Thymus (tissue), 11 donors: ENCODE measurements around the gene P2RY6. TPM values are rescaled to one million over a fixed set of nuclear protein-coding genes. Genes with fewer than 3 reads are reported as not detected.

ENCODE experiments used
- DNase-seq, 9 donors: peaks; one replicate each; pipeline ENCODE4 v3.0.0-alpha.2; 2013; ENCODE audit warnings: low spot score in 9 of 9, low read depth in 6 of 9, missing footprints in 1 of 9
- H3K27ac ChIP-seq, 2 donors: one replicate each; pipeline ENCODE4 v1.5.1; 2013; ENCODE audit warnings: control low read depth in 1 of 2, low read depth in 1 of 2, low read length in 1 of 2, mild to moderate bottlenecking in 1 of 2, moderate library complexity in 1 of 2
- H3K27me3 ChIP-seq, 2 donors: one replicate each; pipeline ENCODE4 v1.5.1; 2013; ENCODE audit warnings: low read length in 1 of 2; ENCODE audit not compliant: control insufficient read depth in 2 of 2, insufficient read depth in 1 of 2
- H3K36me3 ChIP-seq, 2 donors: one replicate each; pipeline ENCODE4 v1.5.1; 2013; ENCODE audit warnings: low read length in 1 of 2, mild to moderate bottlenecking in 1 of 2, moderate library complexity in 1 of 2; ENCODE audit not compliant: control insufficient read depth in 2 of 2, insufficient read depth in 2 of 2
- H3K4me1 ChIP-seq, 2 donors: one replicate each; pipeline ENCODE4 v1.5.1; 2013; ENCODE audit warnings: low read length in 2 of 2; ENCODE audit not compliant: control insufficient read depth in 2 of 2, insufficient read depth in 2 of 2
- H3K4me3 ChIP-seq, 2 donors: one replicate each; pipeline ENCODE4 v1.5.1; 2013; ENCODE audit warnings: low read length in 2 of 2, control low read depth in 1 of 2, mild to moderate bottlenecking in 1 of 2
- H3K9me3 ChIP-seq, 2 donors: one replicate each; pipeline ENCODE4 v1.5.1; 2013; ENCODE audit warnings: low read length in 1 of 2, mild to moderate bottlenecking in 1 of 2; ENCODE audit not compliant: control insufficient read depth in 2 of 2, insufficient read depth in 1 of 2
- WGBS: extraction: QIAGEN DNeasy Blood & Tissue Kit; methylation state at CpG from one replicate; pipeline ENCODE4 v1.1.7; 2013; 5-methylcytosine and 5-hydroxymethylcytosine counted together
- polyA plus RNA-seq: library from polyadenylated mRNA; stranded (reverse); fragments of 200-250 nt; gene quantifications from one replicate; pipeline ENCODE4 v1.2.3, GENCODE V29; 2013
- total RNA-seq: library from RNA; stranded (reverse); fragments of 120-200 nt; gene quantifications from one replicate; pipeline ENCODE4 v1.2.4, GENCODE V29; 2013
- donor health status: healthy.

P2RY6 gene
- total and polyA plus RNA-seq, 2 donors = 1.3 to 2.9 TPM

GRCh38 chr11:73333640-73334383, 61.7 kb downstream of the P2RY6 start:
- WGBS = 96% methylated on average over 4 of the region's 4 CpGs
- Histone ChIP-seq H3K4me1 (peaks cover 0 to 10% of the 10 kb centered on the region in 2 donors), H3K36me3 (no peaks in the 10 kb centered on the region)

GRCh38 chr11:73334384-73335203, 62.5 kb downstream of the P2RY6 start:
- Histone ChIP-seq H3K27me3 (peaks cover 0 to 6% of the 10 kb centered on the region in 2 donors), H3K27ac (peak overlapping the region in 1 of 2 donors; percentile 2), H3K9me3 (no peaks in the 10 kb centered on the region), H3K4me1 (peaks cover 0 to 10% of the 10 kb centered on the region in 2 donors), H3K4me3 (no peak overlapping the region), H3K36me3 (no peaks in the 10 kb centered on the region)
- DNase-seq = no peak
- 75% methylated on average over 6 of the region's 6 CpGs for WGBS

More at GRCh38 chr11:73333640-73334383, 61.7 kb downstream of the P2RY6 start:
- no peaks in the 10 kb centered on the region for H3K9me3 ChIP-seq
- H3K27ac ChIP-seq = peak overlapping the region in 1 of 2 donors; percentile 2
- DNase-seq = no peak
- no peak overlapping the region for H3K4me3 ChIP-seq
- peaks cover 0 to 6% of the 10 kb centered on the region in 2 donors for H3K27me3 ChIP-seq

GRCh38 chr11:73335204-73335923, 63.2 kb downstream of the P2RY6 start:
- WGBS = 18% methylated on average over 4 of the region's 4 CpGs
- H3K36me3 ChIP-seq = no peaks in the 10 kb centered on the region
- H3K27me3 ChIP-seq = peaks cover 0 to 6% of the 10 kb centered on the region in 2 donors
- no peaks in the 10 kb centered on the region for H3K9me3 ChIP-seq
- H3K27ac ChIP-seq = no peak overlapping the region
- DNase-seq = peak; percentile 34 to 75 (median 52)
- peaks cover 0 to 10% of the 10 kb centered on the region in 2 donors for H3K4me1 ChIP-seq
- no peak overlapping the region for H3K4me3 ChIP-seq

- Histone ChIP-seq H3K27ac (no peak overlapping the region), H3K36me3 (no peaks in the 10 kb centered on the region), H3K4me1 (peaks cover 0 to 8% of the 10 kb centered on the region in 2 donors), H3K4me3 (no peak overlapping the region), H3K27me3 (peaks cover 0 to 22% of the 10 kb centered on the region in 2 donors), H3K9me3 (peaks cover 0 to 3% of the 10 kb centered on the region in 2 donors)
- 98% methylated on average over 2 of the region's 2 CpGs for WGBS
- DNase-seq = no peak
Measured at GRCh38 chr11:73337846-73338245, 65.7 kb downstream of the P2RY6 start.

- Histone ChIP-seq H3K36me3 (no peaks in the 10 kb centered on the region), H3K4me3 (no peak overlapping the region), H3K4me1 (peaks cover 0 to 8% of the 10 kb centered on the region in 2 donors), H3K27ac (no peak overlapping the region), H3K9me3 (peaks cover 0 to 5% of the 10 kb centered on the region in 2 donors), H3K27me3 (peaks cover 0 to 26% of the 10 kb centered on the region in 2 donors)
- DNase-seq = no peak
- 93% methylated on average over 4 of the region's 4 CpGs for WGBS
Measured at GRCh38 chr11:73338279-73338678, 66.1 kb downstream of the P2RY6 start.

- H3K9me3 ChIP-seq = peaks cover 0 to 9% of the 10 kb centered on the region in 2 donors
- 96% methylated on average over 3 of the region's 3 CpGs for WGBS
- peaks cover 0 to 36% of the 10 kb centered on the region in 2 donors for H3K27me3 ChIP-seq
- H3K4me3 ChIP-seq = no peak overlapping the region
- no peak overlapping the region for H3K27ac ChIP-seq
- H3K4me1 ChIP-seq = peaks cover 0 to 4% of the 10 kb centered on the region in 2 donors
- no peak for DNase-seq
- H3K36me3 ChIP-seq = no peaks in the 10 kb centered on the region
Measured at GRCh38 chr11:73340164-73340563, 68.0 kb downstream of the P2RY6 start.

- WGBS = 94% methylated on average over 54 of the region's 54 CpGs
- DNase-seq = no peak
- no peaks in the 10 kb centered on the region for H3K36me3 ChIP-seq
- H3K9me3 ChIP-seq = peaks cover 0 to 12% of the 10 kb centered on the region in 2 donors
- peaks cover 0 to 35% of the 10 kb centered on the region in 2 donors for H3K27me3 ChIP-seq
- no peak overlapping the region for H3K27ac ChIP-seq
- H3K4me1 ChIP-seq = peaks cover 0 to 2% of the 10 kb centered on the region in 2 donors
- no peak overlapping the region for H3K4me3 ChIP-seq
Measured at GRCh38 chr11:73342633-73343032, 70.5 kb downstream of the P2RY6 start.

GRCh38 chr11:73343076-73343873, 71.1 kb downstream of the P2RY6 start:
- 95% methylated on average over 40 of the region's 40 CpGs for WGBS
- H3K27ac ChIP-seq = no peak overlapping the region
- DNase-seq = no peak
- H3K9me3 ChIP-seq = peaks cover 0 to 12% of the 10 kb centered on the region in 2 donors
- peaks cover 0 to 2% of the 10 kb centered on the region in 2 donors for H3K4me1 ChIP-seq
- H3K36me3 ChIP-seq = no peaks in the 10 kb centered on the region
- H3K4me3 ChIP-seq = no peak overlapping the region
- peaks cover 0 to 35% of the 10 kb centered on the region in 2 donors for H3K27me3 ChIP-seq
